Panc1 (cell line): ENCODE measurements around the gene MARS2.

Source experiments
- POLR2AphosphoS5 ChIP-seq: IDR thresholded peaks from 2 replicates; pipeline ENCODE4 v1.6.1; 2012; ENCODE audit warnings: mild to moderate bottlenecking, low read depth, low read length, moderate library complexity
- REST ChIP-seq, 2 experiments: IDR thresholded peaks; 2 replicates each; pipeline ENCODE4 v1.6.1; 2011 to 2012; ENCODE audit warnings: low read depth in 2 of 2, control low read depth in 1 of 2, low read length in 1 of 2, mild to moderate bottlenecking in 1 of 2, moderate library complexity in 1 of 2; ENCODE audit not compliant: insufficient read depth in 1 of 2
- SIN3A ChIP-seq: IDR thresholded peaks from 2 replicates; pipeline ENCODE4 v1.6.1; 2012; ENCODE audit warnings: low read depth, mild to moderate bottlenecking, low read length, moderate library complexity, borderline replicate concordance; ENCODE audit not compliant: insufficient read depth
- TCF7L2 ChIP-seq: IDR thresholded peaks from 2 replicates; pipeline ENCODE4 v1.6.1; 2011; ENCODE audit warnings: mild to moderate bottlenecking, low read depth, low read length, inconsistent platforms
- TF ChIP-seq, protein P1 (sequence below): fragments of 450-650 bp; IDR thresholded peaks from 2 replicates; pipeline ENCODE4 v1.5.1; 2017; ENCODE audit warnings: mild to moderate bottlenecking

- TF ChIP-seq, protein P1, sequence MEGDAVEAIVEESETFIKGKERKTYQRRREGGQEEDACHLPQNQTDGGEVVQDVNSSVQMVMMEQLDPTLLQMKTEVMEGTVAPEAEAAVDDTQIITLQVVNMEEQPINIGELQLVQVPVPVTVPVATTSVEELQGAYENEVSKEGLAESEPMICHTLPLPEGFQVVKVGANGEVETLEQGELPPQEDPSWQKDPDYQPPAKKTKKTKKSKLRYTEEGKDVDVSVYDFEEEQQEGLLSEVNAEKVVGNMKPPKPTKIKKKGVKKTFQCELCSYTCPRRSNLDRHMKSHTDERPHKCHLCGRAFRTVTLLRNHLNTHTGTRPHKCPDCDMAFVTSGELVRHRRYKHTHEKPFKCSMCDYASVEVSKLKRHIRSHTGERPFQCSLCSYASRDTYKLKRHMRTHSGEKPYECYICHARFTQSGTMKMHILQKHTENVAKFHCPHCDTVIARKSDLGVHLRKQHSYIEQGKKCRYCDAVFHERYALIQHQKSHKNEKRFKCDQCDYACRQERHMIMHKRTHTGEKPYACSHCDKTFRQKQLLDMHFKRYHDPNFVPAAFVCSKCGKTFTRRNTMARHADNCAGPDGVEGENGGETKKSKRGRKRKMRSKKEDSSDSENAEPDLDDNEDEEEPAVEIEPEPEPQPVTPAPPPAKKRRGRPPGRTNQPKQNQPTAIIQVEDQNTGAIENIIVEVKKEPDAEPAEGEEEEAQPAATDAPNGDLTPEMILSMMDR: no peak
- no peak for TF ChIP-seq POLR2AphosphoS5
- TF ChIP-seq REST (IDR thresholded peaks at IDR 0.05; ENCODE audit: insufficient read depth in 1 of 2, low read depth in 2 of 2, low read length in 1 of 2): no peak
- no peak for TF ChIP-seq SIN3A
- no peak for TF ChIP-seq TCF7L2
These were observed 47.6 kb upstream of the MARS2 start for GRCh38 chr2:197657562-197657961.
